KG1 (cell line): ENCODE results near the gene PDZD8.

Experiments
- DNase-seq: peaks from one replicate; lab custom pipeline; 2025; lab: John Stamatoyannopoulos, UW

Gene PDZD8

DNA sequence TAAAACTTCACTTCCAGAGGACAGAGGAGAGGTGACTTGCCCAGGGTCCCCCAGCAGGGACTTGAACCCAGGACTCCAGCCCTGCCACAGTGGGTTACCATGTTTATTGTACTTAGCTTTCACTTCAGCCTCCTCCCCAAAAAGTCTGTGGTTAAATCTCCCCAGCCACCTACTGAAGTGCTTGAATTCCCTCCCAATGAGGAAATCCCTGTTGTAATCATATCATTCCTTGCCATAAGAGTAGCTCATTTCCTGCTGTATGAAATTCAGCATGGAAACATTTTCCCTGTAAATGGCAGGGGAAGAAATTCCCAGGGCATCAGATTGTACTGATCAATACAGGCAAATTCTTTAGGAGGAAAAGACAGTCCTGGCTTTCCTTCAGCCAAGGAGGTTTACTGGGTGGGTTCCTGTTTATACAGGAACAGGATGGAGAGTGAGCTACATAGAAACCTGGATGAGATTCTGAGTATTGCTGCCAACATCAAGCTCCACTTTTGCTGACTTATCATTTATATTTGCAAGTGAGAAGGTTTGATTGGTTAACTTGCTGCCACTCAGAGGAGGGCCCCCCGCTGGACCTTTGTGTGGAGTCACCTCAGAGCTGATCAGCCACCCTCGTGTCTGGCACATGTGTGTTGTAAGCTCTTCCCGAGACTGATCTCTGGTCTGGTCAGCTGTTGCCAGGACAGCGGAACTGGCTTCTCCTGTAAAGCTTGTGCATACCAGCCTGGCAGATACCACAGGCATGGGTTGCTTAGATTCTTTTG is 16.4 kb upstream of the PDZD8 start:
- no peak for DNase-seq

GRCh38 chr10:117390420-117390819 is 15.2 kb upstream of the PDZD8 start:
- no peak for DNase-seq

DNA sequence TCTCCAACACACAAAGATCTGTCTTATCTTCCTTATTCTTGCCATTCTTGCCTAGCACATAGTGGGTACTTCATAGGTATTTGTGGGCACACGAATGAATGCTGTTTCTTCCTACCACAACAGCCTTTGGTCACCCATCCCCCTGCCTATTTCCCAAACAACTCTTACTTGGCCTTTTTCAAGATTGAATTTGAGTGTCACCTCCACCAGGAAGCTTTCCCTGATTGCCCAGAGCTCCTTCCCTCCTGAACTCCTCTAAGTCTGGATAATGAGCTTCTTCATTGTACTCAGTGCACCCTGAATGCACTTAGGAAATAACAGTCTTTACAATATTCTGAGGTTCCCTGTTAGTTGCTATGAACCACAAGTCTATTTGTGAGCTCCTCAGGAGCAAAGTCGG is 11.6 kb upstream of the PDZD8 start:
- DNase-seq, result no peak

- no peak for DNase-seq
Observed at GRCh38 chr10:117382861-117383260, 7.6 kb upstream of the PDZD8 start.

DNA sequence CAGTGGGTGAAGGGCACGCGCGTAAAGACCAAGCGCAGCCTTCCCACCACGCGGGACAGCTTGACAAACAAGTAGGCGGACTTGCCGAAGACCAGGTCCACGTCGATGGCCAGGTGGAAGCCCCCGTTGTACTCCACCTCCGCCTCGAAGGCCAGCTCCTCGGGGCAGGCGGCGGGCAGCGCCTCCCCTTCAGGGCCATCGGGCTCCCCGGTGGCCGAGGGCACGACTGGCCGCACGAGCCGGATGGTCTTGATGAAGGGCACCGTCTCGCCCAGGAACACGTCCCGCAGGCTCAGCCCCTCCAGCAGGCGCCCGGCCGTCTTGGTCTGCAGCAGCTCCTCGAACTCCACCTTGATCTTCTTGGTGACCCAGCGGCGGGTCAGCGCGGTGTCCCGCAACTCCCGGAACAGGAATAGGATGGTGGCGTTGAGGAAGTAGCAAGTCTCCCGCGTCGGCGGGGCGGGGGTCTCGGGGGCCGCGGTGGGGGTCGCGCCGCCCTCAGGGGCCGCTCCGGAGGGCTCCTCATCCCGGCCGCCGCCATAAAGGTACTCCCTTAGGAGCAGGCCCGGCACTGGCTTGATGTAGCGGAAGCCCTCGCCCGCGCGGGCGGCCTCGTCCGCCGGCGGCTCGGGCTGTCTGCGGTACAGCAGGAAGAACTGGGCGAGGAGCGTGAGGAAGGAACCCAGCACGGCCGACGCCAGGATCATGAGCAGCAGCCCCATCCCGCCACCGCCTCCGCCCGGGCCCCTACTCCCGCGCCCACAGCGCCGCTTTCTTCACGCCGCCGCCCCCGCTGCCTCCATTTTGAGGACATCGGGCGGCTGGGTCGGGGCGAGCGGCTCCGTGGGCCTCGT is 507 bp downstream of the PDZD8 start:
- DNase-seq, result no peak

DNA sequence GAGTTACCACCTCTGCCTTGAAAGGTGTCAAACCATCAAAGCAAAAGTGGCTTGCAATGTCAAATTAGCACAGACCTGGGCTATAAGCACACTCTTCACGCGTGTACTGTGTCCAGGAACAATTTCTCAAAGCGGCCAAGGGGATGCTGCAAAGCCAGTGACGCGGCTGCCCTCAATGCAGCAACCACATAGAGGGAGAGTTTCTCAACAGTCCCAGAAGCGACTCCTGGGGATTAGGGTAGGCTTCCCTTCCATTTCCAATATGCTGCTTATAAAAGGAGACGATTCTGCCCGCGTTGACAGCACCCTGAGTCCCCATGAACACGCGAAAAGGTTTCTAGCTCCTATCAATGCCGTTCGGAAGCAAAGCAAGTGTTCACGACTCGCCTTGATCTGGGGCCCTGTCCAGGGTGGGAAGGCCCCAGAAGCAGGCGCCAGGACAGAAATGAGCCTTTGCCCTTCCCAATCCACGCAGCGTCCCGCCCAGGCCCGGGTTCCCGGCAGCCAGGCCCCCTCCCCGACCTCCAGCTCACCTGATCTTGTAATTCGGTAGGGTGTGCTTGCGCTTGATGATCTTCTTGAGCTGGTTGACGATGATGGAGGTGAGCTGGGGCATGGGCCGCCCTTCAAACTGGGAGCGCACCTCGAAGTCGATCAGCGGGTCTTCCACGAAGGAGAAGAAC is 1.3 kb downstream of the PDZD8 start:
- peak; percentile 13 for DNase-seq

DNA sequence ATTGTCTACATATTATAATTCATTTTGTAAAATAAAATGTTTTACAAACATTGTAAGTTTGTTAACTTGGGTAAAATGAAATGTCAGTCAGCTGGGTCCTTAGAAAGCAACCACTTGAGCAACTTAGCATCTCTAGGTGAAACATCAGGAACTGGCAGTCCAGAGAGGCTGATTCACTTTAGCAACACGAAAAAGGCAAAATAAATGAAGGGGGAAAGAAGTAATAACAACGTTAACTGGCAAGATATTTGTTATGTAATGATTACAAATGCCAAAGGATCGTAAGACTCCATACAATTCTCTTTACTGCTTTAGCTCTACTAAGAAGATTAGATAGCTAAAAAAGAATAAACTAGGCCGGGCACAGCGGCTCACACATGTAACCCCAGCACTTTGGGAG is 5.0 kb downstream of the PDZD8 start:
- no peak for DNase-seq

- DNase-seq, result no peak
Observed at GRCh38 chr10:117367718-117368117, 7.5 kb downstream of the PDZD8 start.

GRCh38 chr10:117366741-117367140 is 8.5 kb downstream of the PDZD8 start:
- DNase-seq, result no peak

DNA sequence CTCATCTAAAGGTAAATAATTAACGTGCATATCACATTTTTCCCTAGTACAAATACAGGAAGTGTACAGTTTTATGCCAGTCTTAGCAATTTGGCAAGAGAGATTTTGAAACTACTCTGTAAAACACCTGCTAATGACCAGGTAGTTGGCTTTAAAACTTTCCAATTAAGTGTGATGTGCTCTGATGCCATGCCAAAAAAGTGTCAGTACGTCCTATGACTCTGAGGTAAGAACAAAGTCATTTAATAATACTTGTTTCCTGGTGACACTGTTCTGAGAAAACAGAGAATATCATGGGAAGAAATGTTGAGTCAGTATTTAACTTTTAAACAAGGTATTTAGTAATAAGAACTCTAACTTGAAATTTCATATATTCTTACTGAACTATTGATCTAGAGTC is 9.6 kb downstream of the PDZD8 start:
- DNase-seq, result peak; percentile 19

DNA sequence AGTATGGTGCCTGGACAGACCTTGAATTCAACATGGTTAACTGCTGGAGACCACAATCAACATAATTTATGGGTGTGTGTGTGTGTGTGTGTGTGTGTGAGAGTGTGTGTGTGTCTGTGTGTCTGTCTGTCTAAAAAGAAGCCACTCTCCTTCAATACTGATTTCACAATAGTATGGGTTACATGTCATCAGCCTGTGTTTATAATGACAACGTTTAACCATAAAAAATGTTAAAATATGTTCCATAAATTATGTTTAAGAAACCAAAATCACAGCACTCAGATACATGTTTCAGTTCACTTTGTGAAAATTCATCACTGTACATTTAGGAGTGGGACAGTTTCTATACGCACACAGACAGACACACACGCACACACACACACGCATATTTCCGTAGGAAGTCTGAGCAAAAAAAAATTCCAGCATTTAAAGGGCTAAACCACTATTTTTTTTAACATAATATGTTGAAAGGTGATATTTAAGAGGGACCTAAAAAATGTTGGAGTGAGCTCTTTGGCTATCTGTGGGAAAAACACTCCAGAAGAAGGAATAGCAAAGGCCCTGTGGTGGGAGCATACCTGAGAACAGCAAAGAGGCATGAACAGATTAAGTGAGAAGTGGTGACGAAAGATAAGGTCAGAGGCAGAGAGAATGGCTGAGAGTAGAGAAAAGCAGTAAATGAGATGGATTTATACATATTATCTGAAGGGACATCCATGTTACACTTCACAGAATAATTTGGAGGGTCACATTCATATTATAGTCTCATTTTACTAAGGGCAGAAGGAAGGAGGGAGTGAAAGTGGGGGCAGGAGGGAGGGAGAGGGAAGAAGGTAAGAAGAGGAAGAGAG is 10.9 kb downstream of the PDZD8 start:
- DNase-seq, result no peak

- DNase-seq, result no peak
Observed at GRCh38 chr10:117363028-117363427, 12.2 kb downstream of the PDZD8 start.

DNA sequence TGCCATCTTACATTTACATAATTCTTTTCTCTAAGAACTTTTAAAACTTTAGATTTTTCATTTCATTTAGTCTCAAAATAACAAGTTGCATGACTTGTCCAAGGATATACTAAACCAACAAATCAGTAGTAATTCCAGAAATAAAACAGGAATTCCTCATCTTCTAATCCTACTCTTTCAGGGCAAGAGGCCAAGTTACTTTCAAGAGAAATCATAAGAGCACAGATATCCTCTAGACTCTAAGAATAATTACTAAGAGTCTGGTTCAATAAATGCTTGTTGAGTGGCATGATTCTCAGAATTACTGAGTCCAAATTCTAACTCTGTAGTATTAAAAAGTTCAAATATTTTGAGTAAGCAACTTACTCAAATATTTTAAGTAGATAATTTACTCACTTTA is 12.9 kb downstream of the PDZD8 start:
- no peak for DNase-seq

- DNase-seq, result no peak
Observed at GRCh38 chr10:117360994-117361667, 14.1 kb downstream of the PDZD8 start.

- no peak for DNase-seq
Observed at GRCh38 chr10:117360016-117360415, 15.2 kb downstream of the PDZD8 start.

DNA sequence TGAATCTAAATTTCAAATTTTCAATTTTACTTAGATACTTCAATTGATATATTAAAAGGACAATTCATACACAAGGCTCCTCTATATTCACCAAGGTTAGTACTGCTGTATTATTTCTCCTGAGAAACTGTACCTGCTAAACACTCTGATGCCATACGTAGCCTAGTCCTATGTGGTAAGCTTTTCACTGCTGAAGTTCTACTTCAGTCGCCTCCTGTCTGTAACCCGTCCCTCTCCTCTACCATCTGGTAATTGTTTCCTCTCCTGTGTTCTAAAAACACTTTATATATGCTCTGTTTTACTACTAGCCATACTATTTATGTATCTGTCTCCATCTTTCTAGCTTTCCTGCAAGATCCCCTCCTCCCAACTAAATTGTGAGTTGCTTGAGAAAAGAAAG is 20.2 kb downstream of the PDZD8 start:
- DNase-seq, result no peak

- DNase-seq, result no peak
Observed at GRCh38 chr10:117353684-117354083, 21.6 kb downstream of the PDZD8 start.

- DNase-seq, result no peak
Observed at GRCh38 chr10:117352724-117353123, 22.5 kb downstream of the PDZD8 start.

DNA sequence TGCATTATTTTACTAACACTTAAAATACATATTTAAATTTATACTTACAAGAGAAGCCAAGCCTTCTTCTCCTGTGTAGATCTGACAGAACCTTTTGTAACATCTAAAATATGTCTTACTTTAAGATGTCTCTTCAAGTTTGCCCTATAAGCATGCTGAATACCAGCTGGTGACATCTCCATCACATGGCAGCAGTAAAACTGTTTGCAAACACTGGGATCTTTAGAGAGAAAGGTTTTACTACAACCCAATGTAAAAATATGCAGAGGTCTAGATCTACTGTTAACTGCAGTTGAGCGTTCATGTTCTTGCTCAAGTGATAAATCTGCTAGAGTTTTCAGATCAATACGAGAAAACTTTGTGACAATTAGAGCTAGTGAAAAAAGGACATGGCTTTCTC is 23.2 kb downstream of the PDZD8 start:
- DNase-seq, result no peak

- DNase-seq, result no peak
Observed at GRCh38 chr10:117351558-117351957, 23.7 kb downstream of the PDZD8 start.

DNA sequence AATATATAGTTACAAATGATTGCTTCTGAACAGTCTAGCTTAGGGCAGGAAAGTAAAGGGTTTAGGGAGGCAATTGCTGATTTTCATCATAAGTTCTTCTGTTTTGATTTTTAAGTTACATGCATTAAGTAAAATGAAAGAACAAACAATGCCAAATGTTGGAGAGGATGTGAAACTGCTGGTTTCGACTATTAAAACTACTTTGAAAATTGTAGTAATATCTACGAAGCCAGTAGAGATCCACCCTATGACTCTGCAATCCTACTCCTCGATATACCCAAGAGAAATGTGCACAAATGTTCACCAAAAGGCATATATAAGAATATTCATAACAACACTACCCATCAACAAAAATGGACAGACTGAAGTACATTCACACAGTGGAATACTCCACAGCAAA is 24.3 kb downstream of the PDZD8 start:
- DNase-seq, result no peak
